A549 (cell line): Measurements from ENCODE around the gene INKA1. TPM values are rescaled to one million over a fixed set of nuclear protein-coding genes. Genes with fewer than 3 reads are reported as not detected.
"Not testable (repeated sequence)": the region's sequence is repeated elsewhere in the genome, so short reads cannot be mapped to it uniquely, and the experiment has no call there.

Experiments used
- ATAC-seq, 2 experiments: fragments of 200-7000 bp in 1 of 2; fragments of >200 bp in 1 of 2; cut with Nextera tagmentation in 1 of 2; cut with Tn5 transposase in 1 of 2; 3 replicates each; pipeline versions ENCODE4 v1.8.0 to v1.9.1; 2018 to 2020; ENCODE audit warnings: mild to moderate bottlenecking in 1 of 2, moderate library complexity in 1 of 2
- CTCF ChIA-PET: fragments of 300-600 bp; sonication (Branson Sonifier 250); formaldehyde crosslinking; extraction: SDS; loops from one replicate; lab custom pipeline; 2021; ENCODE audit warnings: antibody characterized with exemption, inconsistent platforms; lab: Yijun Ruan, JAX
- POLR2A ChIA-PET: fragments of 350-600 bp; formaldehyde crosslinking; extraction: SDS; loops from one replicate; lab custom pipeline; 2021; ENCODE audit warnings: antibody characterized with exemption, inconsistent platforms; lab: Yijun Ruan, JAX
- DNase-seq, 2 experiments: peaks; one replicate each; pipeline versions ENCODE4 v3.0.0 to v3.0.0-alpha.2; 2011 to 2016; ENCODE audit warnings: low read depth in 1 of 2, low spot score in 1 of 2
- FAIRE-seq: peaks from 2 replicates; lab custom pipeline; 2011; peaks lifted over from hg19 to GRCh38; lab: Jason Lieb, UNC
- H3K27ac ChIP-seq, 2 experiments: fragments of >200 bp; sonication (Bioruptor Twin); formaldehyde crosslinking; 3 replicates each; pipeline ENCODE4 v1.5.1; 2016 to 2017
- H3K4me1 ChIP-seq: fragments of >200 bp; sonication (Bioruptor Twin); formaldehyde crosslinking; 3 replicates; pipeline ENCODE4 v1.6.1; 2016
- H3K4me2 ChIP-seq: fragments of >200 bp; sonication (Bioruptor Twin); formaldehyde crosslinking; 3 replicates; pipeline ENCODE4 v1.6.1; 2016
- H3K4me3 ChIP-seq: fragments of >200 bp; sonication (Bioruptor Twin); formaldehyde crosslinking; 3 replicates; pipeline ENCODE4 v1.5.1; 2016
- H3K9me3 ChIP-seq: fragments of >200 bp; sonication (Bioruptor Twin); formaldehyde crosslinking; 3 replicates; pipeline ENCODE4 v1.6.1; 2016
- CEBPB ChIP-seq, 2 experiments: fragments of >200 bp in 1 of 2; sonication (Bioruptor Twin) in 1 of 2; formaldehyde crosslinking in 1 of 2; IDR thresholded peaks; 2 replicates each; pipeline ENCODE4 v1.6.1; 2012 to 2016
- EHMT2 ChIP-seq: fragments of 200-600 bp; sonication (generic); IDR thresholded peaks from 2 replicates; pipeline ENCODE4 v1.6.1; 2016; ENCODE audit warnings: antibody characterized with exemption, low read depth, mild to moderate bottlenecking, moderate library complexity
- FOXS1 ChIP-seq: fragments of 250-450 bp; sonication (Bioruptor Pico); IDR thresholded peaks from 2 replicates; pipeline ENCODE4 v1.5.0; 2020; ENCODE audit warnings: mild to moderate bottlenecking, moderate library complexity
- GATA3 ChIP-seq: IDR thresholded peaks from 2 replicates; pipeline ENCODE4 v1.6.1; 2012; ENCODE audit warnings: borderline replicate concordance
- HDAC2 ChIP-seq: fragments of 200-600 bp; sonication (generic); IDR thresholded peaks from 2 replicates; pipeline ENCODE4 v1.6.1; 2016
- HOXB13 ChIP-seq: fragments of 250-450 bp; sonication (Bioruptor Pico); IDR thresholded peaks from 2 replicates; pipeline ENCODE4 v1.5.0; 2020; ENCODE audit warnings: low read depth, mild to moderate bottlenecking, moderate library complexity
- JUN ChIP-seq, 2 experiments: fragments of >200 bp; sonication (Bioruptor Twin); formaldehyde crosslinking; IDR thresholded peaks; 2 replicates in 1 of 2; 3 replicates in 1 of 2; pipeline ENCODE4 v1.6.1; 2016 to 2017
- KDM5A ChIP-seq: fragments of 200-600 bp; sonication (generic); IDR thresholded peaks from 2 replicates; pipeline ENCODE4 v1.6.1; 2016; ENCODE audit warnings: antibody characterized with exemption, mild to moderate bottlenecking
- MYC ChIP-seq: IDR thresholded peaks from 2 replicates; pipeline ENCODE4 v1.6.1; 2012; ENCODE audit warnings: mild to moderate bottlenecking, inconsistent platforms, low read length, improper control_type of control experiment, borderline replicate concordance
- PHF8 ChIP-seq: fragments of 200-600 bp; sonication (generic); IDR thresholded peaks from 2 replicates; pipeline ENCODE4 v1.6.1; 2016; ENCODE audit warnings: low read depth, mild to moderate bottlenecking, antibody characterized with exemption, moderate library complexity, borderline replicate concordance
- POLR2A ChIP-seq: IDR thresholded peaks from 2 replicates; pipeline ENCODE4 v1.6.1; 2012; ENCODE audit warnings: mild to moderate bottlenecking, low read length
- RCOR1 ChIP-seq: fragments of 150-350 bp; IDR thresholded peaks from 2 replicates; pipeline ENCODE4 v1.6.1; 2014; ENCODE audit warnings: antibody characterized with exemption, low read length, low read depth
- RFX5 ChIP-seq: fragments of 450-650 bp; IDR thresholded peaks from 2 replicates; pipeline ENCODE4 v1.7.1; 2014; ENCODE audit warnings: antibody characterized with exemption, mild to moderate bottlenecking, moderate library complexity
- SMC3 ChIP-seq: fragments of >200 bp; sonication (Bioruptor Twin); formaldehyde crosslinking; IDR thresholded peaks from 3 replicates; pipeline ENCODE4 v1.6.1; 2018; ENCODE audit warnings: inconsistent platforms
- ZC3H11A ChIP-seq: fragments of 450-650 bp; IDR thresholded peaks from 2 replicates; pipeline ENCODE4 v1.6.1; 2014; ENCODE audit warnings: antibody characterized with exemption, mild to moderate bottlenecking
- ZFP36 ChIP-seq: fragments of 450-650 bp; IDR thresholded peaks from 2 replicates; pipeline ENCODE4 v1.6.1; 2014; ENCODE audit warnings: borderline replicate concordance; ENCODE audit not compliant: partially characterized antibody
- ZSCAN20 ChIP-seq: fragments of 250-450 bp; sonication (Bioruptor Pico); IDR thresholded peaks from 2 replicates; pipeline ENCODE4 v1.8.0; 2022; ENCODE audit warnings: mild to moderate bottlenecking, moderate library complexity
- WGBS: methylation state at CpG from one replicate; pipeline ENCODE4 v1.1.6; 2017; ENCODE audit errors: missing lambda C conversion rate; 5-methylcytosine and 5-hydroxymethylcytosine counted together
- polyA plus RNA-seq, 4 experiments: library from polyadenylated mRNA; depleted of rRNA in 3 of 4; stranded (reverse); fragments of >200 nt; fragmentation: RNase III in 1 of 4; extraction: RNeasy Plus Mini Kit Qiagen cat#74134 plus additional on column Dnase treatment in 1 of 4; gene quantifications; 2 replicates in 3 of 4; 3 replicates in 1 of 4; pipeline ENCODE4 v1.2.3, GENCODE V29; 2011 to 2017
- TF ChIP-seq, protein P1 (sequence below): fragments of 200-600 bp; sonication (generic); IDR thresholded peaks from 2 replicates; pipeline ENCODE4 v1.6.1; 2016; ENCODE audit warnings: antibody characterized with exemption, mild to moderate bottlenecking, moderate library complexity
- TF ChIP-seq, protein P2 (sequence below): fragments of 250-450 bp; sonication (Bioruptor Pico); IDR thresholded peaks from 2 replicates; pipeline ENCODE4 v1.5.0; 2020; ENCODE audit warnings: low read depth, mild to moderate bottlenecking, moderate library complexity
- TF ChIP-seq, protein P3 (sequence below): fragments of >200 bp; sonication (Bioruptor Twin); formaldehyde crosslinking; IDR thresholded peaks from 3 replicates; pipeline ENCODE4 v1.6.1; 2016
- TF ChIP-seq, protein P4 (sequence below): IDR thresholded peaks from 2 replicates; pipeline ENCODE4 v1.6.1; 2012
- TF ChIP-seq, protein P5 (sequence below): fragments of 150-350 bp; IDR thresholded peaks from 2 replicates; pipeline ENCODE4 v1.6.1; 2014; ENCODE audit warnings: low read depth, mild to moderate bottlenecking, low read length

Gene INKA1
- polyA plus RNA-seq, 2 of the 4 experiments (the other 2 are of a cell fraction), result 0.39 to 0.74 TPM

DNA sequence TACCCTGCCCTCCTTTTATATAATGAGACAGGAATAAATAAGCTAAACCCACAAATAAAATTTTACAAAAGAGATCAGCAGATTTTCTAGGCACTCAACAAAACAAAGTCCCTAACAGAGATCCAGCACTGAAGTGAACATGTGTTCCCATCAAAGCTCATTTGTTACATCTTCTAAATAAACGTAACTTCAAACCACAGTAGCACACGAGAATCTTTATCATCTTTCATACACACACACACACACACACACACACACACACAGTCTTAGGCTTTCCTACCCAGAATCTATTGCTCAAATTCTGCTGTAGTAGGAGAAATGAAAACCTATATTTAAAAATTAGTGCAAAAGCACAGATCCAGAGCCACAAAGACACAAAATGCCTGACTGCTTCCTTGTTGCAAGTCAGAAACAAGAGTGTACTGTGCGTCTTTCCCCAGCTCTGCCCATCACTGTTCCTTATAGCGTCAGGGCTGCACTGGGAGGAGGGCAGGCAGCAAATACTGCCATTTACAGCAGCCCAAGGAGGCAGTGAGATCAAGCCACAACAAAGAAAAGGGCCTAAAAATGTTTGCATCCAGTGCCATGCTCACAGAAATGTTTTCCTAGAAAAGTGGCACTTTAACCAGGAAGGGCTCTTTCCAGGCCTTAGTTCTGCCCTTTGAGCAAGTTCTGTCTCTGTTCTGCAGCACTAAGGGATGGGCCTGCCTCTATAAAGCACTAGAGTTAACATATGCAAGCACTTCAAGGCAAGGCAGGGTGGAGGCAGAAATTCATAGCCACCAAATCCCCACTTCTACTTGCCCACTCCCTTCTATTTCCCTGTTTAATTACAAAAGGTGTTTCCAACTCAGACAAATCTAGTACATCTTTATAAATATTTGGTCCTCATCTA, 22.7 kb upstream of the INKA1 start:
- CTCF ChIA-PET, result interaction anchor here (0.9 kb wide), 1 partner anchor 22 kb away, joined by 3 read pairs; the partner anchor contains the start of gene INKA1
- TF ChIP-seq HOXB13 (CRISPR knock-in tag) (no peak), PHF8 (no peak), JUN (IDR thresholded peaks at IDR 0.05) (no peak), FOXS1 (no peak), MYC (no peak), CEBPB (IDR thresholded peaks at IDR 0.05) (no peak), SMC3 (no peak), HDAC2 (no peak)
- TF ChIP-seq, protein P1, sequence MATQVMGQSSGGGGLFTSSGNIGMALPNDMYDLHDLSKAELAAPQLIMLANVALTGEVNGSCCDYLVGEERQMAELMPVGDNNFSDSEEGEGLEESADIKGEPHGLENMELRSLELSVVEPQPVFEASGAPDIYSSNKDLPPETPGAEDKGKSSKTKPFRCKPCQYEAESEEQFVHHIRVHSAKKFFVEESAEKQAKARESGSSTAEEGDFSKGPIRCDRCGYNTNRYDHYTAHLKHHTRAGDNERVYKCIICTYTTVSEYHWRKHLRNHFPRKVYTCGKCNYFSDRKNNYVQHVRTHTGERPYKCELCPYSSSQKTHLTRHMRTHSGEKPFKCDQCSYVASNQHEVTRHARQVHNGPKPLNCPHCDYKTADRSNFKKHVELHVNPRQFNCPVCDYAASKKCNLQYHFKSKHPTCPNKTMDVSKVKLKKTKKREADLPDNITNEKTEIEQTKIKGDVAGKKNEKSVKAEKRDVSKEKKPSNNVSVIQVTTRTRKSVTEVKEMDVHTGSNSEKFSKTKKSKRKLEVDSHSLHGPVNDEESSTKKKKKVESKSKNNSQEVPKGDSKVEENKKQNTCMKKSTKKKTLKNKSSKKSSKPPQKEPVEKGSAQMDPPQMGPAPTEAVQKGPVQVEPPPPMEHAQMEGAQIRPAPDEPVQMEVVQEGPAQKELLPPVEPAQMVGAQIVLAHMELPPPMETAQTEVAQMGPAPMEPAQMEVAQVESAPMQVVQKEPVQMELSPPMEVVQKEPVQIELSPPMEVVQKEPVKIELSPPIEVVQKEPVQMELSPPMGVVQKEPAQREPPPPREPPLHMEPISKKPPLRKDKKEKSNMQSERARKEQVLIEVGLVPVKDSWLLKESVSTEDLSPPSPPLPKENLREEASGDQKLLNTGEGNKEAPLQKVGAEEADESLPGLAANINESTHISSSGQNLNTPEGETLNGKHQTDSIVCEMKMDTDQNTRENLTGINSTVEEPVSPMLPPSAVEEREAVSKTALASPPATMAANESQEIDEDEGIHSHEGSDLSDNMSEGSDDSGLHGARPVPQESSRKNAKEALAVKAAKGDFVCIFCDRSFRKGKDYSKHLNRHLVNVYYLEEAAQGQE, result no peak
- TF ChIP-seq, protein P2, sequence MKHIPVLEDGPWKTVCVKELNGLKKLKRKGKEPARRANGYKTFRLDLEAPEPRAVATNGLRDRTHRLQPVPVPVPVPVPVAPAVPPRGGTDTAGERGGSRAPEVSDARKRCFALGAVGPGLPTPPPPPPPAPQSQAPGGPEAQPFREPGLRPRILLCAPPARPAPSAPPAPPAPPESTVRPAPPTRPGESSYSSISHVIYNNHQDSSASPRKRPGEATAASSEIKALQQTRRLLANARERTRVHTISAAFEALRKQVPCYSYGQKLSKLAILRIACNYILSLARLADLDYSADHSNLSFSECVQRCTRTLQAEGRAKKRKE, result no peak
- TF ChIP-seq, protein P3, sequence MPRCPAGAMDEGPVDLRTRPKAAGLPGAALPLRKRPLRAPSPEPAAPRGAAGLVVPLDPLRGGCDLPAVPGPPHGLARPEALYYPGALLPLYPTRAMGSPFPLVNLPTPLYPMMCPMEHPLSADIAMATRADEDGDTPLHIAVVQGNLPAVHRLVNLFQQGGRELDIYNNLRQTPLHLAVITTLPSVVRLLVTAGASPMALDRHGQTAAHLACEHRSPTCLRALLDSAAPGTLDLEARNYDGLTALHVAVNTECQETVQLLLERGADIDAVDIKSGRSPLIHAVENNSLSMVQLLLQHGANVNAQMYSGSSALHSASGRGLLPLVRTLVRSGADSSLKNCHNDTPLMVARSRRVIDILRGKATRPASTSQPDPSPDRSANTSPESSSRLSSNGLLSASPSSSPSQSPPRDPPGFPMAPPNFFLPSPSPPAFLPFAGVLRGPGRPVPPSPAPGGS, result no peak
- H3K4me2 ChIP-seq, result no peak overlapping the region
- no peak for DNase-seq
- no peak for FAIRE-seq
- H3K4me1 ChIP-seq, result 0 out of 3 replicates have a peak, but pooled peaks cover 6% of the 10 kb centered on the region
- WGBS, result 96% methylated on average over 4 of the region's 4 CpGs
- H3K4me3 ChIP-seq, result no peak overlapping the region
- no peak overlapping the region for H3K27ac ChIP-seq
- no peaks in the 10 kb centered on the region for H3K9me3 ChIP-seq
- no peak for ATAC-seq
- POLR2A ChIA-PET, result no interaction called here

DNA sequence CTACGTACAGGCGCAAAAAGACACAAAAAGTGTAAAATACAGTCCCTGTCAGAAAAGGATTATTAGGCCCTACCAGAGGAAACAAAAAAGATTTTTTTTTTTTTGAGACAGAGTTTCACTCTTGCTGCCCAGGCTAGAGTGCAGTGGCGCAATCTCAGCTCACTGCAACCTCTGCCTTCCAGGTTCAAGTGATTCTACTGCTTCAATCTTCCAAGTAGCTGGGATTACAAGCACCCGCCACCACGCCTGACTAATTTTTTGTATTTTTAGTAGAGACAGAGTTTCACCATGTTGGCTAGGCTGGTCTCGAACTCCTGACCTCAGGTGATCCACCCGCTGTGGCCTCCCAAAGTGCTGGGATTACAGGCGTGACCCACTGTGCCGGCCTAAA, 22.1 kb upstream of the INKA1 start:
- H3K4me2 ChIP-seq, H3K27ac ChIP-seq, POLR2A ChIA-PET, H3K9me3 ChIP-seq, DNase-seq, ATAC-seq, H3K4me1 ChIP-seq, H3K4me3 ChIP-seq, FAIRE-seq: not testable (repeated sequence)
- CTCF ChIA-PET, result interaction anchor here (0.5 kb wide), 1 partner anchor 52 kb away, joined by 3 read pairs; no protein-coding TSS in a partner anchor
- WGBS, result 83% methylated on average over 9 of the region's 9 CpGs

DNA sequence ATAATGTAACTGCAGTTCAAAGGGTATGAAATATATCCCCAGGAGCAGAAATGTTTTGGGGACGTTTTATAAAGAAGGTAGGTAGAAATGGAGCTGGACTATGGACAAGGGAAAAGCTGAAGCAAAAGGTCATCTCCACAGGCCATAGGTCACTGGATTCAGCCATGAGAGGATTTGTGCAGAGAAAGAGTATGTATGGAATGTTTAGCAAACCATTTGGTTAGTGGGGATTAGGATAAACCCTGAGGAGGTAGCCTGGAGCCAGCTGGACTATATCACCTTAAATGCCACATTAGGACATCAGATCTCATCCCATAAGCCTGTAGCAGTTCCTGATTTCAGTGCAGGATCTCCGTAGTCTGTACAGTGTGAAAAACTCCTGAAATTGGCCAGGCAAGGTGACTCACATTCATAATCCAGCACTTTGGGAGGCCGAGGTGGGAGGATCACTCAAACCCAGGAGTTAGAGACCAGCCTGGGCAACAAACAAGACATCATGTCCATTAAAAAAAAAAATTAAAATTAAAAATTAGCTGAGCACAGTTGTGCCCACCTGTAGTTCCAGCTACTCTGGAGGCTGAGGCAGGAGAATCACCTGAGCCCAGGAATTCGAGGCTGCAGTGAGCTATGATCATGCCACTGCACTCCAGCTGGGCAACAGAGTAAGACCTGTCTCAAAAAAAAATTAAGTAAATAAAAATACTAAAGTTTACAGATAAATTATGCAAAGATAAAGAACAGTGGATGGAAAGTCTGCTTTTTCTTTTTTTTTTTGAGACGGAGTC, 21.5 kb upstream of the INKA1 start:
- POLR2A ChIA-PET, result no interaction called here
- Histone ChIP-seq H3K9me3 (no peaks in the 10 kb centered on the region), H3K4me2 (no peak overlapping the region), H3K27ac (no peak overlapping the region), H3K4me1 (0 out of 3 replicates have a peak, but pooled peaks cover 6% of the 10 kb centered on the region), H3K4me3 (no peak overlapping the region)
- CTCF ChIA-PET, result interaction anchor here (0.5 kb wide), 1 partner anchor 52 kb away, joined by 3 read pairs; no protein-coding TSS in a partner anchor
- FAIRE-seq (no peak), DNase-seq (no peak), ATAC-seq (no peak)
- 90% methylated on average over 5 of the region's 5 CpGs for WGBS
- TF ChIP-seq ZC3H11A (no peak), KDM5A (no peak), MYC (no peak), SMC3 (no peak), RCOR1 (no peak), ZSCAN20 (CRISPR knock-in tag) (no peak), GATA3 (no peak), POLR2A (no peak), RFX5 (no peak), ZFP36 (no peak), EHMT2 (no peak), HDAC2 (no peak)
- TF ChIP-seq, protein P4, sequence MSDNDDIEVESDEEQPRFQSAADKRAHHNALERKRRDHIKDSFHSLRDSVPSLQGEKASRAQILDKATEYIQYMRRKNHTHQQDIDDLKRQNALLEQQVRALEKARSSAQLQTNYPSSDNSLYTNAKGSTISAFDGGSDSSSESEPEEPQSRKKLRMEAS, result no peak
- TF ChIP-seq, protein P2, result no peak
- TF ChIP-seq, protein P5, sequence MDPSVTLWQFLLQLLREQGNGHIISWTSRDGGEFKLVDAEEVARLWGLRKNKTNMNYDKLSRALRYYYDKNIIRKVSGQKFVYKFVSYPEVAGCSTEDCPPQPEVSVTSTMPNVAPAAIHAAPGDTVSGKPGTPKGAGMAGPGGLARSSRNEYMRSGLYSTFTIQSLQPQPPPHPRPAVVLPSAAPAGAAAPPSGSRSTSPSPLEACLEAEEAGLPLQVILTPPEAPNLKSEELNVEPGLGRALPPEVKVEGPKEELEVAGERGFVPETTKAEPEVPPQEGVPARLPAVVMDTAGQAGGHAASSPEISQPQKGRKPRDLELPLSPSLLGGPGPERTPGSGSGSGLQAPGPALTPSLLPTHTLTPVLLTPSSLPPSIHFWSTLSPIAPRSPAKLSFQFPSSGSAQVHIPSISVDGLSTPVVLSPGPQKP, result no peak
